GM10266 (cell line): Measurements from ENCODE around the gene CARTPT.
A peak's percentile ranks its signal among the peaks of the same experiment; 100 is the strongest.

ENCODE experiments used
- DNase-seq: peaks from one replicate; pipeline ENCODE4 v3.0.0; 2012; ENCODE audit errors: extremely low spot score
- TF ChIP-seq, protein P1 (sequence below): IDR thresholded peaks from 2 replicates; pipeline ENCODE4 v1.5.1; 2012; ENCODE audit warnings: mild to moderate bottlenecking, low read depth; ENCODE audit not compliant: control insufficient read depth, insufficient read depth; ENCODE audit errors: missing control alignments

CARTPT gene

DNA sequence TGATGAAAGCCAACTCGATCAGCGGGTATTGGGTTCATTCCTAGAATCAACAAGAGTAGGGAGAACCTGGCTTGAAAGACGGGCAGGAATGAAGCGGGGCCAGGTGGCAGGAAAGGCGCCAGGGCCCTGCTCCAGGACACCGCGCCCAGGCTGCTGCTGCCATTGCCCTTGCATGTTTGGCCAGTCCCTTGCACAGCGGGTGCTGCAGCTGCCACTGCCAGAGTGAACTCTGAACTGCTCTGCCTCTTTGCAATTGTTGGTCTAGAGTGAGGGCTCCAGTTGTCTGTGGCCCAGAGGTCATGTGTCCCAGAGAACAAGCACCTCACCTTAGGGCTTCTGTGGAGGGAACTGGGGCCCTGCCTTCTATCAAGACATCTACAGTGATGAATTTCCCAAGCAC, 24.0 kb upstream of the CARTPT start:
- DNase-seq = no peak
- TF ChIP-seq, protein P1, sequence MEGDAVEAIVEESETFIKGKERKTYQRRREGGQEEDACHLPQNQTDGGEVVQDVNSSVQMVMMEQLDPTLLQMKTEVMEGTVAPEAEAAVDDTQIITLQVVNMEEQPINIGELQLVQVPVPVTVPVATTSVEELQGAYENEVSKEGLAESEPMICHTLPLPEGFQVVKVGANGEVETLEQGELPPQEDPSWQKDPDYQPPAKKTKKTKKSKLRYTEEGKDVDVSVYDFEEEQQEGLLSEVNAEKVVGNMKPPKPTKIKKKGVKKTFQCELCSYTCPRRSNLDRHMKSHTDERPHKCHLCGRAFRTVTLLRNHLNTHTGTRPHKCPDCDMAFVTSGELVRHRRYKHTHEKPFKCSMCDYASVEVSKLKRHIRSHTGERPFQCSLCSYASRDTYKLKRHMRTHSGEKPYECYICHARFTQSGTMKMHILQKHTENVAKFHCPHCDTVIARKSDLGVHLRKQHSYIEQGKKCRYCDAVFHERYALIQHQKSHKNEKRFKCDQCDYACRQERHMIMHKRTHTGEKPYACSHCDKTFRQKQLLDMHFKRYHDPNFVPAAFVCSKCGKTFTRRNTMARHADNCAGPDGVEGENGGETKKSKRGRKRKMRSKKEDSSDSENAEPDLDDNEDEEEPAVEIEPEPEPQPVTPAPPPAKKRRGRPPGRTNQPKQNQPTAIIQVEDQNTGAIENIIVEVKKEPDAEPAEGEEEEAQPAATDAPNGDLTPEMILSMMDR = no peak

DNA sequence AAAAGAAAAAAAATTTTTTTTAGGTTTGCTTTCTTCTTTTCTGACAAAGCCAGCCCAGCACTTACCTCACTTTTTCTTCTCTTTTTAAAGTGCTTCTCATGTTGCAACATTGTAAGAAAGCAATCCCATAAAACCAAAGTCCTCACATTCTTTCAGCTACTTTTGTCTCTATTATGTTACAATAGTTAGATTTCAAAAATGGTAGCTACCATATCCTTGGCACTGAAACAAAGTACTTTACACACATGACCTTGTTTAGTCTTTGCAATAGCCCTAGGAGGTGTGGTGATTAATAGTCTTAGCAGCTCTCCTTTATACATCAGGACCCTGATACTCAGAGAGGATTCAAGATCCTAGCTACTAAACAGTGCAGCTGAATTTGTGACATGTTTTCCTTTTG, 23.5 kb upstream of the CARTPT start:
- DNase-seq = no peak
- TF ChIP-seq, protein P1 = no peak

GRCh38 chr5:71697967-71698366, 21.1 kb upstream of the CARTPT start:
- DNase-seq = no peak
- TF ChIP-seq, protein P1 = peak; percentile 35

DNA sequence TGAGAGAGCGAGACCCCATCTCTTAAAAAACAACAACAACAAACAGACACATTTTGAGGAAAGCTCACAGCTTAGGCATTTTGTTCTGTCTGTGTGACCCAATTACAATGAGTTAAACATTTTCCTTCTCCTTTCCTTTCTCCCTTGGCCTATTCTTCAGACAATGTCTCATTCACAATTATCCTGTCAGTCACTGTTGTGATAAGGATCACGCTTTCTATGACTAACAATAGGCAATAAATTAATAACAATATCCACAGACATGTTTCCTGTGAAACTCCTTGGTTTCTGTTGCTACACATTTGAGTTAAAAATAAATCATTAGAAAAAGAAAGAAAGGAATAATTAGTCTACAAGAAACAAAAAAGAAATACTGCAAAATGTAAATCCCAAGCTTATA, 19.8 kb upstream of the CARTPT start:
- TF ChIP-seq, protein P1 = no peak
- DNase-seq = no peak

- TF ChIP-seq, protein P1 = no peak
- no peak for DNase-seq
Measured at GRCh38 chr5:71699751-71700150, 19.3 kb upstream of the CARTPT start.

- DNase-seq = no peak
- TF ChIP-seq, protein P1 = no peak
Measured at GRCh38 chr5:71700803-71701202, 18.3 kb upstream of the CARTPT start.

DNA sequence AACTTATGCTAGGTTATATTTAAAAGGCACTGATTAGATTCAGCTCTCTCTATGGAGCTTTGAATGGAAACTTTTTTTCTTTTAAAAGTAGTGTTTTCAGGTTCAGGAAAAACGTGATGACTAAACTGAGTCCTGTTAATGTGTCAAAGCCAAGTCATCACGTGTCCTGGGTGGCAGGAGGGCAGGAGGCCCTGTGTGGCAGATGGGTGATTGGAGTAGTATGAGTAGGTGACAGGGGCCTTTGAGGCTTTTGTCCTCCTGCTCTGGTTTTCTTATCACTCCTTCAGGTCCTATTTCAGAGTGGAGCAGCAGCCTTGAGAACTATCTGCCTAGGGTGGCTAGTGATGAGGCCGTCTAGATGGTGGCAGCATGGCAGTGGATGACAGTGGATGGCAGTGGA, 17.7 kb upstream of the CARTPT start:
- no peak for DNase-seq
- TF ChIP-seq, protein P1 = no peak

GRCh38 chr5:71703941-71704340, 15.1 kb upstream of the CARTPT start:
- TF ChIP-seq, protein P1 = no peak

More at GRCh38 chr5:71703941-71704340, 15.1 kb upstream of the CARTPT start:
- DNase-seq = no peak
